HG03432 (cell line): ENCODE measurements around the gene RBFA.
"Not testable (repeated sequence)": the region's sequence is repeated elsewhere in the genome, so short reads cannot be mapped to it uniquely, and the experiment has no call there.

Source experiments
- ATAC-seq: cut with Tn5 transposase; IDR thresholded peaks from one replicate; pipeline ENCODE4 v1.9.1; 2021; ENCODE audit warnings: mild to moderate bottlenecking, moderate library complexity; ENCODE audit not compliant: unreplicated experiment

Gene RBFA

GRCh38 chr18:80027719-80028118 is 6.5 kb upstream of the RBFA start:
- not testable (repeated sequence) for ATAC-seq

- ATAC-seq, result no peak
Observed at GRCh38 chr18:80029690-80030089, 4.5 kb upstream of the RBFA start.

- ATAC-seq, result no peak
Observed at GRCh38 chr18:80033181-80034067, 810 bp upstream of the RBFA start.

GRCh38 chr18:80034852-80035406 is 695 bp downstream of the RBFA start:
- ATAC-seq, result no peak

GRCh38 chr18:80035997-80036396 is 1.8 kb downstream of the RBFA start:
- no peak for ATAC-seq

- no peak for ATAC-seq
Observed at GRCh38 chr18:80037300-80037699, 3.1 kb downstream of the RBFA start.

GRCh38 chr18:80037869-80038630 is 3.8 kb downstream of the RBFA start:
- ATAC-seq, result no peak

- ATAC-seq, result no peak
Observed at GRCh38 chr18:80040515-80040914, 6.3 kb downstream of the RBFA start.

GRCh38 chr18:80041424-80041823 is 7.2 kb downstream of the RBFA start:
- no peak for ATAC-seq

GRCh38 chr18:80042785-80043184 is 8.6 kb downstream of the RBFA start:
- ATAC-seq, result no peak

GRCh38 chr18:80044072-80044471 is 9.8 kb downstream of the RBFA start:
- no peak for ATAC-seq

- no peak for ATAC-seq
Observed at GRCh38 chr18:80046011-80046410, 11.8 kb downstream of the RBFA start.

GRCh38 chr18:80046431-80046830 is 12.2 kb downstream of the RBFA start:
- no peak for ATAC-seq

GRCh38 chr18:80046961-80047541 is 12.8 kb downstream of the RBFA start:
- ATAC-seq, result no peak

GRCh38 chr18:80050797-80051196 is 16.6 kb downstream of the RBFA start:
- no peak for ATAC-seq

- ATAC-seq, result no peak
Observed at GRCh38 chr18:80056095-80056494, 21.9 kb downstream of the RBFA start.

GRCh38 chr18:80059945-80060344 is 25.7 kb downstream of the RBFA start:
- ATAC-seq, result no peak

- no peak for ATAC-seq
Observed at GRCh38 chr18:80065705-80066104, 31.5 kb downstream of the RBFA start.

- no peak for ATAC-seq
Observed at GRCh38 chr18:80067321-80067720, 33.1 kb downstream of the RBFA start.

GRCh38 chr18:80067897-80068296 is 33.7 kb downstream of the RBFA start:
- ATAC-seq, result no peak

GRCh38 chr18:80068571-80069272 is 34.5 kb downstream of the RBFA start:
- ATAC-seq, result no peak
